GM21423 (cell line): ENCODE measurements around the gene UBE2QL1.

Source experiments
- ATAC-seq: cut with Tn5 transposase; IDR thresholded peaks from one replicate; pipeline ENCODE4 v1.9.1; 2021; ENCODE audit warnings: mild to moderate bottlenecking, moderate library complexity; ENCODE audit not compliant: unreplicated experiment

UBE2QL1 gene

GRCh38 chr5:6473284-6473683 is 24.6 kb downstream of the UBE2QL1 start:
- no peak for ATAC-seq

- ATAC-seq, result no peak
These were observed 27.1 kb downstream of the UBE2QL1 start for GRCh38 chr5:6475626-6476312.

- ATAC-seq, result no peak
These were observed 27.6 kb downstream of the UBE2QL1 start for GRCh38 chr5:6476313-6476661.

- no peak for ATAC-seq
These were observed 30.1 kb downstream of the UBE2QL1 start for GRCh38 chr5:6478793-6479192.

GRCh38 chr5:6480133-6481051 is 31.7 kb downstream of the UBE2QL1 start:
- no peak for ATAC-seq

- ATAC-seq, result no peak
These were observed 34.1 kb downstream of the UBE2QL1 start for GRCh38 chr5:6482735-6483134.

GRCh38 chr5:6483880-6484382 is 35.3 kb downstream of the UBE2QL1 start:
- ATAC-seq, result peak; percentile 90

- ATAC-seq, result no peak
These were observed 35.8 kb downstream of the UBE2QL1 start for GRCh38 chr5:6484446-6484845.

- ATAC-seq, result no peak
These were observed 36.2 kb downstream of the UBE2QL1 start for GRCh38 chr5:6484899-6485298.

GRCh38 chr5:6485441-6485840 is 36.8 kb downstream of the UBE2QL1 start:
- no peak for ATAC-seq

- ATAC-seq, result no peak
These were observed 37.4 kb downstream of the UBE2QL1 start for GRCh38 chr5:6486074-6486473.

GRCh38 chr5:6487081-6487480 is 38.4 kb downstream of the UBE2QL1 start:
- ATAC-seq, result no peak

- ATAC-seq, result no peak
These were observed 39.4 kb downstream of the UBE2QL1 start for GRCh38 chr5:6488021-6488420.

GRCh38 chr5:6489643-6490185 is 41.1 kb downstream of the UBE2QL1 start:
- ATAC-seq, result no peak

GRCh38 chr5:6490246-6490645 is 41.6 kb downstream of the UBE2QL1 start:
- no peak for ATAC-seq

GRCh38 chr5:6490693-6491092 is 42.0 kb downstream of the UBE2QL1 start:
- no peak for ATAC-seq

- no peak for ATAC-seq
These were observed 42.7 kb downstream of the UBE2QL1 start for GRCh38 chr5:6491196-6491918.

- no peak for ATAC-seq
These were observed 43.2 kb downstream of the UBE2QL1 start for GRCh38 chr5:6491919-6492290.

GRCh38 chr5:6492934-6493333 is 44.3 kb downstream of the UBE2QL1 start:
- no peak for ATAC-seq

GRCh38 chr5:6493681-6494454 is 45.2 kb downstream of the UBE2QL1 start:
- no peak for ATAC-seq
